ENCODE measurements around the gene PCDHA4.

GRCh38 chr5:140791089-140791488 lies 15.8 kb upstream of the PCDHA4 start:
- no peak for TF ChIP-seq REST (IDR thresholded peaks at IDR 0.05; ENCODE audit: insufficient read depth in 1 of 2, low read depth in 2 of 2, low read length in 2 of 2)
- TF ChIP-seq POLR2AphosphoS5 (IDR thresholded peaks at IDR 0.05; ENCODE audit: low read depth, low read length), result no peak

All from PFSK-1 (cell line).